Measurements from ENCODE around the gene BSG. TPM values are rescaled to one million over a fixed set of nuclear protein-coding genes. Genes with fewer than 3 reads are reported as not detected.

The BSG gene
- total and polyA plus RNA-seq, 2 of the 4 experiments (the other 2 are of a cell fraction) = 130 to 698 TPM

DNA sequence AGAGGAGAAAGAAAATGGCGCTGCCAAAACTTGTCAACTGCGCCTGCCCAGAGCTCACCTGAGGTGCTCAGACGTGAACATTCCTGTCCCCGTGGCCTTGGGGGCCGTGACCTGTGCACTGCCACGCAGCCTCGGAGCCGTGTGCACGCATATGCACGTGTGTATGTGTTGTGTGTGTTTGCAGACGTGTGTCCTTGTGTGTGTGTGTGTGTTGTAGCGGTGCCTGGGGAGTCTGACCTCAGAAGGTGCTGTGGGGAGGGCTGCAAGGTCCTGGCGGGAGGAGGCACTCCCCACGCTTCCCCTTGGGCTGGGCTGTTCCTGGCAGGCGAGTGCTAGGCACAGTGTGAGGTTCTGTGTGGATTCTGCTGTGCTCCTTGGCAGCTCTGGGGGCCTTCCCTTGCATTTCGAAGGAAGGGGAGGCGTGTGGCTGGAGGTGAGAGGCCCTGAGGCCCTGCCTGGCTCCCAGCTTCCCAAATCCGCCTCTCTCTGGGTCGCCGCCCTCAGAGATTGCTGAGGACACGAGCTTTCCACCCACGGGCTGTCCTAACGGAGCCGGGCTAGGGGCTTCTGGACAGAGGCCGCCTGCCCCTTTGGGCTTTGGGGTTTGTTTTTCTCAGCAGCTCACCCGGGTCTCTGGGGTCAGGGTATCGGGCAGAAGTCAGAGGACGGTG lies 4.5 kb downstream of the BSG start:
- intact Hi-C loops (cut with micrococcal nuclease) = no loop called here

More for the DNA sequence above, 4.5 kb downstream of the BSG start:
- WGBS, 2 experiments (ENCODE audit: extremely low coverage in 2 of 2, insufficient read length in 1 of 2) = 91% methylated on average over 18 of the region's 28 CpGs; no CpG with 5 or more reads in 1 of the 2 experiments
- H4K5ac ChIP-seq (ENCODE audit: low read depth, low read length) = no peak overlapping the region
- no peak overlapping the region for H3K56ac ChIP-seq (ENCODE audit: extremely low read depth, insufficient read depth, low read length)
- dilution Hi-C loops (cut with HindIII; ENCODE audit: low sequenced_read_pairs, unreplicated experiment) = no loop called here
- H2AFZ ChIP-seq (replicated peaks; ENCODE audit: low read length, poor library complexity) = no peak overlapping the region
- ATAC-seq (ENCODE audit: low read depth) (no peak), DNase-seq (no peak)
- peaks cover 7% of the 10 kb centered on the region; the same call in 1 of the 2 replicates for H3K9me1 ChIP-seq (ENCODE audit: insufficient read depth, low read length)
- BruUV-seq (replicated peaks) = no TSS peak
- H4K20me1 ChIP-seq (ENCODE audit: insufficient read depth, low read length) = peaks cover 83% of the 10 kb centered on the region
- H3K9me3 ChIP-seq (ENCODE audit: control insufficient read depth, insufficient read depth, low read length) = no peaks in the 10 kb centered on the region
- peaks cover 17% of the 10 kb centered on the region; the same call in 1 of the 2 replicates for H3K36me3 ChIP-seq (ENCODE audit: control insufficient read depth, insufficient read depth, low read length)
- H2BK15ac ChIP-seq (ENCODE audit: low read depth, low read length) = no peak overlapping the region
- no peak overlapping the region for H3K4me2 ChIP-seq (ENCODE audit: low read depth, low read length)
- no peak overlapping the region for H2AK9ac ChIP-seq (replicated peaks; ENCODE audit: low read depth, low read length, poor library complexity)
- no peak overlapping the region for H3K14ac ChIP-seq (replicated peaks; ENCODE audit: low read depth, low read length)
- H4K8ac ChIP-seq (ENCODE audit: low read depth in 2 of 2, low read length in 2 of 2) = peak overlapping the region in 1 of 2 experiments; percentile 46; a peak in 1 of 4 replicates
- POLR2A ChIA-PET (ENCODE audit: unreplicated experiment) = no interaction called here
- TF ChIP-seq CHD1 (IDR thresholded peaks at IDR 0.05; ENCODE audit: low read depth, low read length) = no peak
- H2AK5ac ChIP-seq (ENCODE audit: low read depth, low read length) = peak overlapping the region; percentile 39; the same call in 1 of the 2 replicates
- H3K4me3 ChIP-seq (ENCODE audit: insufficient read depth, low read depth, low read length) = no peak overlapping the region
- H3K4me1 ChIP-seq (ENCODE audit: control insufficient read depth, insufficient read depth, low read length) = peaks cover 20% of the 10 kb centered on the region
- H3K23ac ChIP-seq (ENCODE audit: low read depth, low read length) = no peak overlapping the region
- CTCF ChIA-PET = interaction anchor here (0.6 kb wide), 1 partner anchor 49 kb away, joined by 6 read pairs; no protein-coding TSS in a partner anchor
- H3K79me1 ChIP-seq (ENCODE audit: low read depth in 1 of 2, low read length in 2 of 2) = peaks cover 0 to 66% of the 10 kb centered on the region in 2 experiments; a peak in 2 of 4 replicates
- no peak overlapping the region for H3K9ac ChIP-seq (ENCODE audit: low read depth, low read length)
- H3K18ac ChIP-seq (ENCODE audit: low read depth, low read length) = no peak overlapping the region
- in situ Hi-C loops (cut with MboI; ENCODE audit: low sequenced_read_pairs) = no loop called here
- no peak overlapping the region for H3K4ac ChIP-seq (ENCODE audit: low read depth, low read length)
- no peak overlapping the region for H3K27ac ChIP-seq (ENCODE audit: insufficient read depth, low read length)
- no peak overlapping the region for H2BK20ac ChIP-seq (ENCODE audit: low read depth, low read length)
- H2BK120ac ChIP-seq (ENCODE audit: low read depth, low read length) = no peak overlapping the region
- H3K27me3 ChIP-seq (ENCODE audit: control insufficient read depth, insufficient read depth, low read length) = no peaks in the 10 kb centered on the region
- no peak overlapping the region for H2BK5ac ChIP-seq (ENCODE audit: low read depth, low read length, poor library complexity, severe bottlenecking)
- no peak overlapping the region for H4K91ac ChIP-seq (ENCODE audit: insufficient read depth, low read depth, low read length)
